Liver (tissue), 3 donors: ENCODE measurements around the gene FBN1.

Experiments
- ATF3 ChIP-seq: IDR thresholded peaks from 2 replicates; pipeline ENCODE4 v1.6.1; 2016; ENCODE audit warnings: antibody characterized with exemption
- CTCF ChIP-seq: fragments of 150-350 bp; IDR thresholded peaks from 2 replicates; pipeline ENCODE4 v1.5.1; 2017; ENCODE audit warnings: improper control_type of control experiment, low read depth, low read length; ENCODE audit not compliant: missing input control
- GABPA ChIP-seq, 2 donors: IDR thresholded peaks in 1 of 2; conservative IDR thresholded peaks in 1 of 2; 2 replicates each; pipeline ENCODE4 v1.6.1; 2016; ENCODE audit warnings: antibody characterized with exemption in 2 of 2, mild to moderate bottlenecking in 1 of 2, moderate library complexity in 1 of 2
- HNF4A ChIP-seq, 2 donors: conservative IDR thresholded peaks; 2 replicates each; pipeline ENCODE4 v1.6.1; 2016; ENCODE audit warnings: antibody characterized with exemption in 2 of 2, mild to moderate bottlenecking in 2 of 2
- HNF4G ChIP-seq: IDR thresholded peaks from 2 replicates; pipeline ENCODE4 v1.6.1; 2016; ENCODE audit warnings: antibody characterized with exemption
- JUND ChIP-seq, 2 donors: IDR thresholded peaks; 2 replicates each; pipeline ENCODE4 v1.6.1; 2016; ENCODE audit warnings: antibody characterized with exemption in 2 of 2
- MAX ChIP-seq: IDR thresholded peaks from 2 replicates; pipeline ENCODE4 v1.6.1; 2016; ENCODE audit warnings: antibody characterized with exemption
- NR2F2 ChIP-seq: IDR thresholded peaks from 2 replicates; pipeline ENCODE4 v1.6.1; 2016; ENCODE audit warnings: antibody characterized with exemption
- REST ChIP-seq: IDR thresholded peaks from 2 replicates; pipeline ENCODE4 v1.6.1; 2016; ENCODE audit warnings: antibody characterized with exemption, mild to moderate bottlenecking
- SP1 ChIP-seq: IDR thresholded peaks from 2 replicates; pipeline ENCODE4 v1.6.1; 2018; ENCODE audit warnings: antibody characterized with exemption, mild to moderate bottlenecking
- TAF1 ChIP-seq: conservative IDR thresholded peaks from 2 replicates; pipeline ENCODE4 v1.6.1; 2016; ENCODE audit warnings: antibody characterized with exemption, mild to moderate bottlenecking
- YY1 ChIP-seq: IDR thresholded peaks from 2 replicates; pipeline ENCODE4 v1.6.1; 2016; ENCODE audit warnings: antibody characterized with exemption, mild to moderate bottlenecking
- ZBTB33 ChIP-seq: IDR thresholded peaks from 2 replicates; pipeline ENCODE4 v1.6.1; 2016; ENCODE audit warnings: antibody characterized with exemption
- donor health status: healthy.
- donor health status: healthy.

GRCh38 chr15:48646331-48646730, 822 bp upstream of the FBN1 start:
- TF ChIP-seq TAF1 (no peak), CTCF (no peak), GABPA (IDR thresholded peaks at IDR 0.05 in 1 of 2, conservative IDR thresholded peaks at IDR 0.05 in 1 of 2) (no peak), ATF3 (no peak), SP1 (no peak), HNF4G (no peak), YY1 (no peak), REST (no peak), MAX (no peak), JUND (IDR thresholded peaks at IDR 0.05) (no peak), ZBTB33 (no peak), NR2F2 (no peak), HNF4A (conservative IDR thresholded peaks at IDR 0.05) (no peak)
